ENCODE measurements around the gene ABHD14A. TPM values are rescaled to one million over a fixed set of nuclear protein-coding genes. Genes with fewer than 3 reads are reported as not detected.

The ABHD14A gene
- total RNA-seq, 1 donor from 2014 or later = 20.6 TPM

GRCh38 chr3:51997172-51997571 lies 22.3 kb downstream of the ABHD14A start:
- DNase-seq = no peak

- no peak for DNase-seq
Observed at GRCh38 chr3:51997935-51998596, 23.2 kb downstream of the ABHD14A start.

- no peak for DNase-seq
Observed at GRCh38 chr3:51998774-51999173, 23.9 kb downstream of the ABHD14A start.

GRCh38 chr3:51999846-52000245 lies 25.0 kb downstream of the ABHD14A start:
- DNase-seq = no peak

- peak; percentile 45 for DNase-seq
Observed at GRCh38 chr3:52001443-52001974, 26.6 kb downstream of the ABHD14A start.

GRCh38 chr3:52002748-52003147 lies 27.9 kb downstream of the ABHD14A start:
- no peak for DNase-seq

GRCh38 chr3:52004163-52004787 lies 29.4 kb downstream of the ABHD14A start:
- no peak for DNase-seq

GRCh38 chr3:52004906-52005395 lies 30.1 kb downstream of the ABHD14A start:
- DNase-seq = no peak

GRCh38 chr3:52005571-52005986 lies 30.7 kb downstream of the ABHD14A start:
- DNase-seq = peak; percentile 54

- no peak for DNase-seq
Observed at GRCh38 chr3:52006017-52006819, 31.4 kb downstream of the ABHD14A start.

- no peak for DNase-seq
Observed at GRCh38 chr3:52006820-52007133, 31.9 kb downstream of the ABHD14A start.

- no peak for DNase-seq
Observed at GRCh38 chr3:52007291-52007690, 32.4 kb downstream of the ABHD14A start.

GRCh38 chr3:52010431-52010830 lies 35.6 kb downstream of the ABHD14A start:
- DNase-seq = no peak

GRCh38 chr3:52012699-52013098 lies 37.8 kb downstream of the ABHD14A start:
- no peak for DNase-seq

- no peak for DNase-seq
Observed at GRCh38 chr3:52013802-52014598, 39.1 kb downstream of the ABHD14A start.

GRCh38 chr3:52014613-52015012 lies 39.7 kb downstream of the ABHD14A start:
- DNase-seq = no peak

- no peak for DNase-seq
Observed at GRCh38 chr3:52015438-52016228, 40.8 kb downstream of the ABHD14A start.

- no peak for DNase-seq
Observed at GRCh38 chr3:52017586-52017985, 42.7 kb downstream of the ABHD14A start.

- no peak for DNase-seq
Observed at GRCh38 chr3:52018319-52019000, 43.6 kb downstream of the ABHD14A start.

GRCh38 chr3:52019352-52020080 lies 44.7 kb downstream of the ABHD14A start:
- no peak for DNase-seq
